ENCODE measurements around the gene LTBP1. TPM values are rescaled to one million over a fixed set of nuclear protein-coding genes. Genes with fewer than 3 reads are reported as not detected.
A peak's percentile ranks its signal among the peaks of the same experiment; 100 is the strongest.

Gene LTBP1
- total and polyA plus RNA-seq, 8 donors = 11.0 to 134 (median 25.6) TPM

DNA sequence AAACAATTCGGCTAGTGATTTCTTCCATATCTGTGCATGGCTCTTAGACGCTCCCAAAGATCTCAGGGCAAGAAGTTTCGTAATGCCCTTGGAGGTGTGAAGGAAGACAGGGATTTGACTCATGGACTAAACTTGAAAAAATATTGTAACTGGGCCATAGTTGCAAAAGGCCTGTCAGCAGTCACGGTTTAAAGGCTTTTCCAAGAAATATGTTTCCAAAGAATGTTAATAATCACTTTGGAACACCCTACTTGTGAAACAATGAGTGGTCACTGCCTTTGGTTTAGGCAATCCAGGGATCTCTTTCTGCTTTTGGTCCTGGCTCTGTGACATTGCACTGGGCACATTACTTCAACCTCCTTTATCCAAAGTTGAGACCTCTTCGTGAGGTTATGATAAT, 427.2 kb downstream of the LTBP1 start:
- DNase-seq = no peak
- H3K36me3 ChIP-seq = peaks cover 0 to 6% (median 0%) of the 10 kb centered on the region in 4 donors
- intact Hi-C loops (cut with DNase I; ENCODE audit: low total_unique reads) = no loop called here
- no peak overlapping the region for H3K4me3 ChIP-seq
- H3K27me3 ChIP-seq = no peaks in the 10 kb centered on the region
- peaks cover 0 to 27% (median 10%) of the 10 kb centered on the region in 4 donors for H3K4me1 ChIP-seq
- H3K27ac ChIP-seq = no peak overlapping the region
- 76 to 87% (median 81%) methylated on average over 5 of the region's 5 CpGs for WGBS, 5 donors
- no peaks in the 10 kb centered on the region for H3K9me3 ChIP-seq
- peak in 1 of 3 donors; percentile 39 for TF ChIP-seq POLR2AphosphoS5 (IDR thresholded peaks at IDR 0.05)
- TF ChIP-seq POLR2A (IDR thresholded peaks at IDR 0.05) = no peak

DNA sequence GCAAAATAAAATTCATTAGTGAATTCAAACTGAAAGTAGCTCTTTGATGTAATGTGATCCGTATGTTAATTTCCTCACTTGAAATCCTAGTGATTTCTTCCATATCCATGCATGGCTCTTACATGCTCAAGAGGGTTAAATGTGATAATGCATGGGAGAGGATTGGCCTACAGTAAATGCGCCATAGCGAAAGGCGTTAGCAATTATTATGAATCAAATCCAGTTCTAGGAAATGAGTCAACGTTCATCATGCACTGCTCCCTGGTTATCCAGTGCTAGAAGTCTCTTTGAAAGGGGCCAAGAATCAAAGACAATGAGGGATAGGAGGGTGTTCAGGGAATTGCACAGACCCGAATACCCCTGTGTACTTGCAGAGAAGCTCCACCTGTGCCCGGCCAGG, 428.3 kb downstream of the LTBP1 start:
- TF ChIP-seq EP300 (IDR thresholded peaks at IDR 0.05) (no peak), POLR2AphosphoS5 (IDR thresholded peaks at IDR 0.05) (no peak), POLR2A (IDR thresholded peaks at IDR 0.05) (no peak)
- TF ChIP-seq, protein P1, sequence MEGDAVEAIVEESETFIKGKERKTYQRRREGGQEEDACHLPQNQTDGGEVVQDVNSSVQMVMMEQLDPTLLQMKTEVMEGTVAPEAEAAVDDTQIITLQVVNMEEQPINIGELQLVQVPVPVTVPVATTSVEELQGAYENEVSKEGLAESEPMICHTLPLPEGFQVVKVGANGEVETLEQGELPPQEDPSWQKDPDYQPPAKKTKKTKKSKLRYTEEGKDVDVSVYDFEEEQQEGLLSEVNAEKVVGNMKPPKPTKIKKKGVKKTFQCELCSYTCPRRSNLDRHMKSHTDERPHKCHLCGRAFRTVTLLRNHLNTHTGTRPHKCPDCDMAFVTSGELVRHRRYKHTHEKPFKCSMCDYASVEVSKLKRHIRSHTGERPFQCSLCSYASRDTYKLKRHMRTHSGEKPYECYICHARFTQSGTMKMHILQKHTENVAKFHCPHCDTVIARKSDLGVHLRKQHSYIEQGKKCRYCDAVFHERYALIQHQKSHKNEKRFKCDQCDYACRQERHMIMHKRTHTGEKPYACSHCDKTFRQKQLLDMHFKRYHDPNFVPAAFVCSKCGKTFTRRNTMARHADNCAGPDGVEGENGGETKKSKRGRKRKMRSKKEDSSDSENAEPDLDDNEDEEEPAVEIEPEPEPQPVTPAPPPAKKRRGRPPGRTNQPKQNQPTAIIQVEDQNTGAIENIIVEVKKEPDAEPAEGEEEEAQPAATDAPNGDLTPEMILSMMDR (IDR thresholded peaks at IDR 0.05) = no peak
- H3K4me3 ChIP-seq = no peak overlapping the region
- H3K27me3 ChIP-seq = no peaks in the 10 kb centered on the region
- 80 to 87% (median 85%) methylated on average over 7 of the region's 7 CpGs for WGBS, 5 donors
- no peaks in the 10 kb centered on the region for H3K9me3 ChIP-seq
- peaks cover 0 to 6% (median 0%) of the 10 kb centered on the region in 4 donors for H3K36me3 ChIP-seq
- peaks cover 0 to 27% (median 10%) of the 10 kb centered on the region in 4 donors for H3K4me1 ChIP-seq
- intact Hi-C loops (cut with DNase I; ENCODE audit: low total_unique reads) = no loop called here
- DNase-seq = no peak
- no peak overlapping the region for H3K27ac ChIP-seq

DNA sequence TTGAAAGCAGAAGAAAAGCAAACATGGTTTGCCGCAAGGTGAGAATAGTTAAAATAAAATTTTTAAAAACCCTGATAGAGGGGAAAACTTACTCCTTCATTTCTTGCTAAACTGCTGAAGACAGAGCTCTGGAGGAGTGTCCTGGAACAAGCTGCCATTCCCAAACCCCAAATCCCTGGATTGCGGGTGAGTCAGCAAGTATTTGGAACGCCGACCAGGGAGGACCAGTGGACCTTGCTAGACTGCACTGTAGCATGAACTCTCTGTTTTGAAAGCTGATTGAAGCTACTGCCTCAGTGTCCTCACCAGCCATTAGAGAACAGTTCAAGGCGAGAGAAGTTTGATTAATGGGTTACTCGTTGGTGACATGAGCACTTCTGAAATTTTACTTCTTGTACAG, 430.3 kb downstream of the LTBP1 start:
- TF ChIP-seq POLR2AphosphoS5 (IDR thresholded peaks at IDR 0.05) (no peak), POLR2A (IDR thresholded peaks at IDR 0.05) (no peak), EP300 (IDR thresholded peaks at IDR 0.05) (no peak)
- TF ChIP-seq, protein P1 (IDR thresholded peaks at IDR 0.05) = no peak
- no peak for DNase-seq
- no peak overlapping the region for H3K27ac ChIP-seq
- no peaks in the 10 kb centered on the region for H3K36me3 ChIP-seq
- intact Hi-C loops (cut with DNase I; ENCODE audit: low total_unique reads) = no loop called here
- H3K4me3 ChIP-seq = no peak overlapping the region
- H3K27me3 ChIP-seq = no peaks in the 10 kb centered on the region
- no peaks in the 10 kb centered on the region for H3K9me3 ChIP-seq
- 80 to 88% (median 86%) methylated on average over 6 of the region's 6 CpGs for WGBS, 5 donors
- H3K4me1 ChIP-seq = peaks cover 0 to 16% (median 5%) of the 10 kb centered on the region in 4 donors

DNA sequence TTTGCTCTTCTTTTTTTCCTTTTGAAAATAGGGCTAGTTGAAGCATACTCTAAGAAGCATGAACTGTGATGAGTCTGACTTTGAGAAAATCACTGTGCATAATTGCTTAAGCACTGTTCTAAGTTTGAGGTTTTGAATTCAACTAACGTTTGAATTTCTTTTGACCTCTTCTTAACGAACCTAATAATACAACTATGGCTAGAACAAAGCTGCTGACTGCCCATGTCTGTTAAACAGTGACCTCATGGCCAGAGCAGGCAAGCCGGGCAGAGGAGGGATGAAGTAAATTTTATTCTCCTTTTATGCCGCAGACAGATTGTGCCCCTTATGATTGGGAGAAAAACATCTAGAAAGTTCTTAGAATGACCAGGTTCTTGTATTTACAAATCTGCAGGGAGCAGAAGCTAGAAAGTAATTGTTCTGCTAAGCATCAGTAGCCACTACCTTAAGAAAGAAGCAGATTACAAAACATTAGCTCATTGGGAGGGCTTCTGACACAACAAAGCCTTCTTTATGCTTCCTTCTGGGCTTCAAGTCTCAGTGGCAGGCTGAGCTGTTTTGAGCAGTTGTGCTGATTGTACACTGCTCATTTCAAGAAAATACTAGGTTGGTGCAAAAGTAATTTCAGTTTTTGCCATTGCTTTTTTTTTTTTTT, 431.9 kb downstream of the LTBP1 start:
- DNase-seq = peak in 1 of 2 donors; percentile 44
- no peak overlapping the region for H3K27ac ChIP-seq
- no peaks in the 10 kb centered on the region for H3K9me3 ChIP-seq
- TF ChIP-seq POLR2AphosphoS5 (IDR thresholded peaks at IDR 0.05) = no peak
- TF ChIP-seq, protein P1 (IDR thresholded peaks at IDR 0.05) = no peak
- no peak for TF ChIP-seq POLR2A (IDR thresholded peaks at IDR 0.05)
- TF ChIP-seq EP300 (IDR thresholded peaks at IDR 0.05) = no peak
- no peaks in the 10 kb centered on the region for H3K27me3 ChIP-seq
- H3K4me3 ChIP-seq = no peak overlapping the region
- intact Hi-C loops (cut with DNase I; ENCODE audit: low total_unique reads) = no loop called here
- no peaks in the 10 kb centered on the region for H3K36me3 ChIP-seq
- 53 to 67% (median 59%) methylated on average over 4 of the region's 4 CpGs for WGBS, 5 donors
- H3K4me1 ChIP-seq = peaks cover 0 to 8% (median 4%) of the 10 kb centered on the region in 4 donors

DNA sequence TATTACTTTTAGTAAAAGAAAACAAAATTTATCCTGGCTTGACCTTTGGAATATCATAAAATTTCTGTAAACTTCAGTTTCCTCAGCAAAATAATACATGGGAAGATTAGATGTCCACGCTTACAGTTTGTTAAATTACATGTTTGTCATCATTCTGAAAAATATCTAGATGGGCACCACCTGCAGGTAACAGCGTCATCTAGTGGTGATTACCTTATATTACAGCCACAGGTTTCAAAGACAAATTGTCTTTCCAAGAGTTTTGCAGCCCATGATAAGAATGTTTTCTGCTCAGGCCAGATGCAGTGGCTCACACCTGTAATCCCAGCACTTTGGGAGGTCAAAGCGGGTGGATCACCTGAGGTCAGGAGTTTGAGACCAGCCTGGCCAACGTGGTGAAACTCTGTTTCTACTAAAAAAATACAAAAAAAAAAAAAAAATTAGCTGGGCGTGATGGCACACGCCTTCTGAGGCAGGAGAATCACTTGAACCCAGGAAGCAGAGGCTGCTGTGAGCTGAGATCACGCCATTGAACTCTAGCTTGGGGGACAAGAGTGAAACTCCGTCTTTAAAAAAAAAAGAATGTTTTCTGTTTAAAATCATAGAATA, 433.4 kb downstream of the LTBP1 start:
- Histone ChIP-seq H3K36me3 (no peaks in the 10 kb centered on the region), H3K27ac (no peak overlapping the region), H3K4me3 (no peak overlapping the region), H3K27me3 (no peaks in the 10 kb centered on the region), H3K4me1 (peaks cover 0 to 8% (median 4%) of the 10 kb centered on the region in 4 donors), H3K9me3 (no peaks in the 10 kb centered on the region)
- no peak for DNase-seq
- TF ChIP-seq, protein P1 (IDR thresholded peaks at IDR 0.05) = peak in 2 of 7 experiments; percentile 34 to 37
- TF ChIP-seq POLR2AphosphoS5 (IDR thresholded peaks at IDR 0.05) = no peak
- intact Hi-C loops (cut with DNase I; ENCODE audit: low total_unique reads) = no loop called here
- WGBS, 5 donors = 78 to 81% (median 78%) methylated on average over 8 of the region's 8 CpGs
